Measurements from ENCODE around the gene OSBPL5.

The OSBPL5 gene

GRCh38 chr11:3201112-3201581 is 36.0 kb upstream of the OSBPL5 start:
- H3K27ac ChIP-seq (ENCODE audit: extremely low read depth, low read depth, low read length) = no peak overlapping the region
- TF ChIP-seq CTCF (tag by site-specific recombination; IDR thresholded peaks at IDR 0.05) = no peak
- TF ChIP-seq ZBTB20 (tag by site-specific recombination; IDR thresholded peaks at IDR 0.05) = no peak
- no peak for TF ChIP-seq ZNF837 (tag by site-specific recombination; IDR thresholded peaks at IDR 0.05)
- no peak for TF ChIP-seq MEIS1 (CRISPR knock-in tag; IDR thresholded peaks at IDR 0.05; ENCODE audit: borderline replicate concordance)
- TF ChIP-seq ZNF350 (tag by site-specific recombination; IDR thresholded peaks at IDR 0.05) = no peak
- TF ChIP-seq ZNF571 (tag by site-specific recombination; IDR thresholded peaks at IDR 0.05) = no peak
- no peak for TF ChIP-seq ZNF707 (tag by site-specific recombination; IDR thresholded peaks at IDR 0.05)
- no peak for TF ChIP-seq ZNF658 (tag by site-specific recombination; IDR thresholded peaks at IDR 0.05)
- no peak for TF ChIP-seq PRDM10 (tag by site-specific recombination; IDR thresholded peaks at IDR 0.05)
- TF ChIP-seq ZFHX2 (tag by site-specific recombination; conservative IDR thresholded peaks at IDR 0.05) = no peak
- TF ChIP-seq ZNF26 (tag by site-specific recombination; IDR thresholded peaks at IDR 0.05) = no peak
- TF ChIP-seq HOXC10 (CRISPR knock-in tag; IDR thresholded peaks at IDR 0.05) = no peak
- TF ChIP-seq ZNF555 (tag by site-specific recombination; conservative IDR thresholded peaks at IDR 0.05) = no peak
- no peak for TF ChIP-seq ZNF501 (tag by site-specific recombination; IDR thresholded peaks at IDR 0.05)
- TF ChIP-seq ZNF280C (tag by site-specific recombination; IDR thresholded peaks at IDR 0.05) = no peak
- no peak for TF ChIP-seq ZBTB26 (tag by site-specific recombination; optimal IDR thresholded peaks at IDR 0.05)
- POLR2A ChIA-PET = no interaction called here
- no peaks in the 10 kb centered on the region for H3K36me3 ChIP-seq (ENCODE audit: control insufficient read depth in 2 of 2, insufficient read depth in 1 of 2, low read length in 2 of 2)
- no peak overlapping the region for H3K4me3 ChIP-seq (ENCODE audit: low read depth, low read length)
- H3K9me3 ChIP-seq (ENCODE audit: control insufficient read depth, insufficient read depth, low read depth, low read length) = no peaks in the 10 kb centered on the region
- no peaks in the 10 kb centered on the region for H3K4me1 ChIP-seq (ENCODE audit: control insufficient read depth, insufficient read depth, low read length)
- CTCF ChIA-PET = no interaction called here

Measured in HEK293 (cell line).